GM19467 (cell line): ENCODE measurements around the gene FBXO11.
"Not testable (repeated sequence)": the region's sequence is repeated elsewhere in the genome, so short reads cannot be mapped to it uniquely, and the experiment has no call there.

Experiments
- ATAC-seq: cut with Tn5 transposase; IDR thresholded peaks from one replicate; pipeline ENCODE4 v1.9.1; 2021; ENCODE audit warnings: mild to moderate bottlenecking, moderate library complexity; ENCODE audit not compliant: unreplicated experiment

FBXO11 gene

GRCh38 chr2:47899915-47900816 lies 6.1 kb downstream of the FBXO11 start:
- ATAC-seq = no peak

- no peak for ATAC-seq
These were observed 8.2 kb downstream of the FBXO11 start for GRCh38 chr2:47897883-47898731.

- ATAC-seq = not testable (repeated sequence)
These were observed 9.0 kb downstream of the FBXO11 start for GRCh38 chr2:47897191-47897882.

GRCh38 chr2:47896450-47896968 lies 9.8 kb downstream of the FBXO11 start:
- no peak for ATAC-seq

GRCh38 chr2:47893771-47894170 lies 12.5 kb downstream of the FBXO11 start:
- no peak for ATAC-seq

- no peak for ATAC-seq
These were observed 14.0 kb downstream of the FBXO11 start for GRCh38 chr2:47892338-47892730.

GRCh38 chr2:47891369-47892337 lies 14.6 kb downstream of the FBXO11 start:
- ATAC-seq = no peak

- ATAC-seq = no peak
These were observed 15.5 kb downstream of the FBXO11 start for GRCh38 chr2:47890711-47891368.

GRCh38 chr2:47888581-47889280 lies 17.6 kb downstream of the FBXO11 start:
- no peak for ATAC-seq

GRCh38 chr2:47876912-47877311 lies 29.4 kb downstream of the FBXO11 start:
- no peak for ATAC-seq

- no peak for ATAC-seq
These were observed 33.4 kb downstream of the FBXO11 start for GRCh38 chr2:47872941-47873340.

- no peak for ATAC-seq
These were observed 35.4 kb downstream of the FBXO11 start for GRCh38 chr2:47870641-47871540.

GRCh38 chr2:47869859-47870595 lies 36.3 kb downstream of the FBXO11 start:
- no peak for ATAC-seq

- ATAC-seq = no peak
These were observed 37.5 kb downstream of the FBXO11 start for GRCh38 chr2:47868611-47869352.

- ATAC-seq = no peak
These were observed 39.1 kb downstream of the FBXO11 start for GRCh38 chr2:47867205-47867604.

- no peak for ATAC-seq
These were observed 41.7 kb downstream of the FBXO11 start for GRCh38 chr2:47864566-47864965.
